ENCODE measurements around the gene ADAMTS17. TPM values are rescaled to one million over a fixed set of nuclear protein-coding genes. Genes with fewer than 3 reads are reported as not detected.

Gene ADAMTS17
- total and polyA plus RNA-seq, 3 donors from 2014 or later = 6.8 to 17.8 (median 12.4) TPM

GRCh38 chr15:100020614-100021013 lies 321.2 kb downstream of the ADAMTS17 start:
- TF ChIP-seq, protein P1, sequence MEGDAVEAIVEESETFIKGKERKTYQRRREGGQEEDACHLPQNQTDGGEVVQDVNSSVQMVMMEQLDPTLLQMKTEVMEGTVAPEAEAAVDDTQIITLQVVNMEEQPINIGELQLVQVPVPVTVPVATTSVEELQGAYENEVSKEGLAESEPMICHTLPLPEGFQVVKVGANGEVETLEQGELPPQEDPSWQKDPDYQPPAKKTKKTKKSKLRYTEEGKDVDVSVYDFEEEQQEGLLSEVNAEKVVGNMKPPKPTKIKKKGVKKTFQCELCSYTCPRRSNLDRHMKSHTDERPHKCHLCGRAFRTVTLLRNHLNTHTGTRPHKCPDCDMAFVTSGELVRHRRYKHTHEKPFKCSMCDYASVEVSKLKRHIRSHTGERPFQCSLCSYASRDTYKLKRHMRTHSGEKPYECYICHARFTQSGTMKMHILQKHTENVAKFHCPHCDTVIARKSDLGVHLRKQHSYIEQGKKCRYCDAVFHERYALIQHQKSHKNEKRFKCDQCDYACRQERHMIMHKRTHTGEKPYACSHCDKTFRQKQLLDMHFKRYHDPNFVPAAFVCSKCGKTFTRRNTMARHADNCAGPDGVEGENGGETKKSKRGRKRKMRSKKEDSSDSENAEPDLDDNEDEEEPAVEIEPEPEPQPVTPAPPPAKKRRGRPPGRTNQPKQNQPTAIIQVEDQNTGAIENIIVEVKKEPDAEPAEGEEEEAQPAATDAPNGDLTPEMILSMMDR (IDR thresholded peaks at IDR 0.05) = no peak
- TF ChIP-seq POLR2A (IDR thresholded peaks at IDR 0.05) = no peak
- DNase-seq = no peak
- Histone ChIP-seq H3K4me1 (no peaks in the 10 kb centered on the region), H3K27me3 (no peaks in the 10 kb centered on the region), H3K4me3 (no peak overlapping the region), H3K27ac (no peak overlapping the region), H3K9me3 (no peaks in the 10 kb centered on the region), H3K36me3 (ENCODE audit: low read depth, missing control alignments) (no peaks in the 10 kb centered on the region)
- WGBS, 2 donors = 81 to 83% methylated on average over 6 of the region's 6 CpGs
- intact Hi-C loops (cut with DNase I; ENCODE audit: low total_unique reads) = no loop called here

DNA sequence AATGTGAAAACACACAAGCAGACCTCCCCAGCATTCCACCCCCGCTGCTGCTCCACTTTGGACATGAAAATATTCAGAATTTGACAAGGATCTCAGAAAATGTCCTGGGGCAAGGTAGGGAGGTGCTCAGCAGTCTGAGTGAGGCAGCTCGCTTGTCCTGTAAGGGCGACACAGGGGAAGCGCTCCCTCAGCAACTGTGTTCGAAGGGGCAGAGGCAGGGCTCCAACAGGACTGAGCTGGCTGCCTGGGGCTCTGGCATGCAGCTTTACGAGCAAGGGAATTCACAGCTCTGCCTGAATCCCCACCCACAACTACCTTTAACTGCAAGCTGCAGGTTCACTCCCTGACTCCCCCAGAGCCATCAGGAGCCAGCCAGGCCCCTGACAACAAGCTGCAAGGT lies 321.6 kb downstream of the ADAMTS17 start:
- H3K27me3 ChIP-seq = no peaks in the 10 kb centered on the region
- no peak overlapping the region for H3K4me3 ChIP-seq
- TF ChIP-seq, protein P1 (IDR thresholded peaks at IDR 0.05) = no peak
- TF ChIP-seq POLR2A (IDR thresholded peaks at IDR 0.05) = no peak
- 55 to 64% methylated on average over 5 of the region's 6 CpGs for WGBS, 2 donors
- no peak for DNase-seq
- no peaks in the 10 kb centered on the region for H3K9me3 ChIP-seq
- no peaks in the 10 kb centered on the region for H3K4me1 ChIP-seq
- intact Hi-C loops (cut with DNase I; ENCODE audit: low total_unique reads) = no loop called here
- H3K36me3 ChIP-seq (ENCODE audit: low read depth, missing control alignments) = no peaks in the 10 kb centered on the region
- peak overlapping the region in 1 of 2 donors; percentile 42 for H3K27ac ChIP-seq

- DNase-seq = peak; percentile 25
- Histone ChIP-seq H3K27me3 (no peaks in the 10 kb centered on the region), H3K36me3 (ENCODE audit: low read depth, missing control alignments) (no peaks in the 10 kb centered on the region), H3K4me3 (no peak overlapping the region), H3K9me3 (no peaks in the 10 kb centered on the region), H3K4me1 (no peaks in the 10 kb centered on the region), H3K27ac (no peak overlapping the region)
- TF ChIP-seq, protein P1 (IDR thresholded peaks at IDR 0.05) = no peak
- no peak for TF ChIP-seq POLR2A (IDR thresholded peaks at IDR 0.05)
- intact Hi-C loops (cut with DNase I; ENCODE audit: low total_unique reads) = no loop called here
- 50 to 55% methylated on average over 6 of the region's 6 CpGs for WGBS, 2 donors
These were observed 322.2 kb downstream of the ADAMTS17 start for GRCh38 chr15:100019601-100020000.

DNA sequence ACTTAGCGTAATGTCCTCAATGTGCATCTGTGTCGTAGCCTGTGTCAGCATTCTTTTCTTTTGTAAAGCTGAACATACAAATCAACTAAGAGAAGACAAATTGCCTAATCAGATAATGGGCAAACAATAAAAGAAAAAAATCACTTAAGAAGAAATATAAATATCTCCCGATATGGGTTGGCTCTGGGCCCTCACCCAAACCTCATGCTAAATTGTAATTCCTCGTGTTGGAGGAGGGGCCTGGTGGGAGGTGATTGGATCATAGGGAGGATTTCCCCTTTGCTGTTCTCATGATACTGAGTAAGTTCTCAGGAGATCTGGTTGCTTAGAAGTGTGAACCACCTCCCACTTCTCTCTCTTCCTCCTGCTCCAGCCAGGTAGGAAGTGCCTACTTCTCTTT lies 323.6 kb downstream of the ADAMTS17 start:
- Histone ChIP-seq H3K4me1 (no peaks in the 10 kb centered on the region), H3K4me3 (no peak overlapping the region), H3K27me3 (no peaks in the 10 kb centered on the region), H3K27ac (no peak overlapping the region), H3K36me3 (ENCODE audit: low read depth, missing control alignments) (no peaks in the 10 kb centered on the region), H3K9me3 (no peaks in the 10 kb centered on the region)
- WGBS, 2 donors = 85 to 94% methylated on average over 4 of the region's 4 CpGs
- no peak for TF ChIP-seq POLR2A (IDR thresholded peaks at IDR 0.05)
- TF ChIP-seq, protein P1 (IDR thresholded peaks at IDR 0.05) = no peak
- DNase-seq = no peak
- intact Hi-C loops (cut with DNase I; ENCODE audit: low total_unique reads) = no loop called here

DNA sequence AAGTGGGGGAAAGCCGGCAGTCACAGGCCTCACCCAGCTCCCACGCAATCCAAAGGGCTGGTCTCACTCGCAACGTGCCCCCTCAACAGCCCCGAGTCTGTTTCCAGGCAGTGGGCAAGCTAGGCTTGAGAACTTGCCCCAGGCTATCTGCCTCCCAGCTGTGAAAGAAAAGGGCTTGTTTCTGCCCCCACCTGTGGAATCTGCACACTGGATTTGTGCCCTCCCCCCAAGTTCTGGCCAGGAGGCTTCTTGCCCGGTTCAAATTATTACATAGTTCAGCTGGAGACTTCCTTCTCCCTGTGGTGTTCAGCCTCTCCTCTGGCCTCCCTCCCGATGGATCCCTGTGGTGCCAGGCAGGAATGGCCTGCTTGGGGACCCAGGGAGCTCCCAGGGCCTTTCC lies 324.6 kb downstream of the ADAMTS17 start:
- Histone ChIP-seq H3K9me3 (no peaks in the 10 kb centered on the region), H3K4me1 (no peaks in the 10 kb centered on the region), H3K27ac (no peak overlapping the region), H3K36me3 (ENCODE audit: low read depth, missing control alignments) (no peaks in the 10 kb centered on the region), H3K4me3 (no peak overlapping the region), H3K27me3 (no peaks in the 10 kb centered on the region)
- WGBS, 2 donors = 85 to 92% methylated on average over 2 to 7 of the region's 7 CpGs
- no peak for TF ChIP-seq POLR2A (IDR thresholded peaks at IDR 0.05)
- TF ChIP-seq, protein P1 (IDR thresholded peaks at IDR 0.05) = no peak
- intact Hi-C loops (cut with DNase I; ENCODE audit: low total_unique reads) = no loop called here
- no peak for DNase-seq

Measured in testis (tissue), 3 donors.